CD14-positive monocyte (primary cell): ENCODE results near the gene CHMP4B. TPM values are rescaled to one million over a fixed set of nuclear protein-coding genes. Genes with fewer than 3 reads are reported as not detected.

Source experiments
- DNase-seq, 3 donors: peaks; one replicate each; pipeline ENCODE4 v3.0.0-alpha.2; 2011 to 2022
- H2AFZ ChIP-seq: 2 replicates; pipeline ENCODE4 v1.6.0; 2012; ENCODE audit warnings: mild to moderate bottlenecking, low read depth, low read length, inconsistent platforms; ENCODE audit not compliant: insufficient read depth, poor library complexity, severe bottlenecking
- H3K27ac ChIP-seq, 2 donors: 1 replicate in 1 of 2; 2 replicates in 1 of 2; pipeline ENCODE4 v1.5.1; 2012 to 2013; ENCODE audit warnings: low read length in 2 of 2, control low read depth in 1 of 2, inconsistent platforms in 1 of 2, low read depth in 1 of 2, mild to moderate bottlenecking in 1 of 2
- H3K27me3 ChIP-seq, 2 donors: one replicate each; pipeline versions ENCODE4 v1.6.0 to v1.6.1; 2011 to 2013; ENCODE audit warnings: low read length in 2 of 2; ENCODE audit not compliant: control insufficient read depth in 2 of 2, insufficient read depth in 2 of 2
- H3K36me3 ChIP-seq, 2 donors: replicated peaks in 1 of 2; 1 replicate in 1 of 2; 2 replicates in 1 of 2; pipeline versions ENCODE4 v1.5.1 to v1.6.1; 2012 to 2013; ENCODE audit warnings: low read length in 2 of 2, control low read depth in 1 of 2, inconsistent platforms in 1 of 2, mild to moderate bottlenecking in 1 of 2; ENCODE audit not compliant: insufficient read depth in 2 of 2, control insufficient read depth in 1 of 2
- H3K4me1 ChIP-seq, 2 donors: 1 replicate in 1 of 2; 2 replicates in 1 of 2; pipeline versions ENCODE4 v1.5.1 to v1.6.1; 2012 to 2013; ENCODE audit warnings: low read length in 2 of 2, control low read depth in 1 of 2, inconsistent platforms in 1 of 2, mild to moderate bottlenecking in 1 of 2, moderate library complexity in 1 of 2; ENCODE audit not compliant: insufficient read depth in 2 of 2, control insufficient read depth in 1 of 2
- H3K4me2 ChIP-seq: replicated peaks from 2 replicates; pipeline ENCODE3; 2012; ENCODE audit warnings: low read length, moderate library complexity, mild to moderate bottlenecking; ENCODE audit not compliant: poor library complexity, severe bottlenecking; ENCODE audit errors: extremely low read depth
- H3K4me3 ChIP-seq, 3 experiments: fragments of 200-600 bp in 1 of 3; sonication (generic) in 1 of 3; replicated peaks in 1 of 3; 1 replicate in 2 of 3; 2 replicates in 1 of 3; pipeline ENCODE4 v1.5.1; 2011 to 2013; ENCODE audit warnings: low read length in 3 of 3, mild to moderate bottlenecking in 3 of 3, control low read depth in 2 of 3, low read depth in 2 of 3, inconsistent platforms in 1 of 3, moderate library complexity in 1 of 3
- H3K79me2 ChIP-seq: 2 replicates; pipeline ENCODE4 v1.6.0; 2012; ENCODE audit warnings: mild to moderate bottlenecking, control low read depth, inconsistent platforms, low read length, moderate library complexity; ENCODE audit not compliant: insufficient read depth
- H3K9ac ChIP-seq: 2 replicates; pipeline ENCODE4 v1.6.0; 2017; ENCODE audit warnings: low read length, mild to moderate bottlenecking; ENCODE audit not compliant: insufficient read depth, poor library complexity, severe bottlenecking
- H3K9me3 ChIP-seq, 2 donors: replicated peaks in 1 of 2; 1 replicate in 1 of 2; 2 replicates in 1 of 2; pipeline versions ENCODE4 v1.5.1 to v1.6.1; 2012 to 2013; ENCODE audit warnings: low read length in 2 of 2, control low read depth in 1 of 2; ENCODE audit not compliant: control insufficient read depth in 1 of 2, insufficient read depth in 1 of 2
- H4K20me1 ChIP-seq: 2 replicates; pipeline ENCODE4 v1.6.0; 2012; ENCODE audit warnings: mild to moderate bottlenecking, low read length, control low read depth, moderate library complexity; ENCODE audit not compliant: insufficient read depth
- H3K27ac Mint-ChIP-seq, 7 donors: one replicate each; pipeline ENCODE4 v1.8.0; 2020; ENCODE audit warnings: mild to moderate bottlenecking in 7 of 7, mixed read lengths in 7 of 7, moderate library complexity in 6 of 7, inconsistent platforms in 2 of 7
- H3K27me3 Mint-ChIP-seq, 3 donors: one replicate each; pipeline ENCODE4 v1.8.0; 2021 to 2022; ENCODE audit warnings: low read depth in 3 of 3, mild to moderate bottlenecking in 3 of 3, mixed read lengths in 3 of 3, moderate library complexity in 3 of 3, inconsistent platforms in 1 of 3
- H3K36me3 Mint-ChIP-seq, 2 donors: one replicate each; pipeline ENCODE4 v1.8.0; 2020; ENCODE audit warnings: mixed read lengths in 2 of 2, inconsistent platforms in 1 of 2, mild to moderate bottlenecking in 1 of 2
- H3K4me1 Mint-ChIP-seq: one replicate; pipeline ENCODE4 v1.8.0; 2020; ENCODE audit warnings: mild to moderate bottlenecking, mixed read lengths
- H3K4me3 Mint-ChIP-seq, 2 donors: one replicate each; pipeline ENCODE4 v1.8.0; 2020; ENCODE audit warnings: mild to moderate bottlenecking in 2 of 2, mixed read lengths in 2 of 2, moderate library complexity in 1 of 2
- H3K9me3 Mint-ChIP-seq, 7 donors: one replicate each; pipeline ENCODE4 v1.8.0; 2020 to 2022; ENCODE audit warnings: mixed read lengths in 7 of 7, mild to moderate bottlenecking in 6 of 7, moderate library complexity in 6 of 7, inconsistent platforms in 2 of 7
- CTCF ChIP-seq: fragments of 200-600 bp; IDR thresholded peaks from one replicate; pipeline ENCODE4 v1.8.0; 2022; ENCODE audit warnings: antibody characterized with exemption, mild to moderate bottlenecking
- WGBS: methylation state at CpG from one replicate; pipeline ENCODE4 v1.1.5; 2013; ENCODE audit warnings: missing lambda C conversion rate; ENCODE audit not compliant: insufficient coverage; 5-methylcytosine and 5-hydroxymethylcytosine counted together
- intact Hi-C, 2 donors: fragments of 100-400 bp; cut with micrococcal nuclease; formaldehyde crosslinking; loops; one replicate each; pipeline versions ENCODE4 v1.15.0 to v1.15.1; 2023
- polyA plus RNA-seq, 3 donors: library from polyadenylated mRNA; depleted of rRNA in 1 of 3; unstranded in 2 of 3; stranded (reverse) in 1 of 3; fragments of 300-500 nt in 2 of 3; fragments of >200 nt in 1 of 3; fragmentation: Illumina TruSeq in 2 of 3; gene quantifications; 1 replicate in 2 of 3; 2 replicates in 1 of 3; pipeline ENCODE4 v1.2.3, GENCODE V29; 2012 to 2021

Gene CHMP4B
- polyA plus RNA-seq, 3 donors = 7.1 to 181 (median 10.0) TPM

- no peak for DNase-seq
- Mint-ChIP-seq H3K9me3 (peaks cover 0 to 1% (median 0%) of the 10 kb centered on the region in 7 donors), H3K4me3 (no peak overlapping the region), H3K27ac (peak overlapping the region in 1 of 7 donors; percentile 28), H3K36me3 (peaks cover 12 to 30% of the 10 kb centered on the region in 2 donors), H3K4me1 (peaks cover 49% of the 10 kb centered on the region), H3K27me3 (no peaks in the 10 kb centered on the region)
- H3K79me2 ChIP-seq = no peaks in the 10 kb centered on the region
- H3K4me3 ChIP-seq = no peak overlapping the region
- intact Hi-C loops = no loop called here
- H3K4me2 ChIP-seq = no peak overlapping the region
- H3K9me3 ChIP-seq = no peaks in the 10 kb centered on the region
- no peak overlapping the region for H3K9ac ChIP-seq
- H3K4me1 ChIP-seq = peaks cover 19 to 34% of the 10 kb centered on the region in 2 donors
- H2AFZ ChIP-seq = no peak overlapping the region
- peaks cover 4 to 18% of the 10 kb centered on the region in 2 donors for H3K36me3 ChIP-seq
- no peaks in the 10 kb centered on the region for H3K27me3 ChIP-seq
- H4K20me1 ChIP-seq = no peaks in the 10 kb centered on the region
- no peak overlapping the region for H3K27ac ChIP-seq
- WGBS = 97% methylated on average over 10 of the region's 11 CpGs
- TF ChIP-seq CTCF = no peak
Observed at GRCh38 chr20:33790566-33790965, 20.6 kb upstream of the CHMP4B start.

GRCh38 chr20:33791021-33791420 is 20.1 kb upstream of the CHMP4B start:
- no peaks in the 10 kb centered on the region for H3K9me3 ChIP-seq
- Mint-ChIP-seq H3K27me3 (no peaks in the 10 kb centered on the region), H3K9me3 (peaks cover 0 to 1% (median 0%) of the 10 kb centered on the region in 7 donors), H3K27ac (no peak overlapping the region), H3K4me3 (no peak overlapping the region), H3K4me1 (peaks cover 45% of the 10 kb centered on the region), H3K36me3 (peaks cover 12 to 30% of the 10 kb centered on the region in 2 donors)
- H3K27ac ChIP-seq = no peak overlapping the region
- no peak for DNase-seq
- no peak overlapping the region for H3K4me3 ChIP-seq
- intact Hi-C loops = no loop called here
- no peak overlapping the region for H3K4me2 ChIP-seq
- H3K27me3 ChIP-seq = no peaks in the 10 kb centered on the region
- H3K4me1 ChIP-seq = peaks cover 15 to 29% of the 10 kb centered on the region in 2 donors
- no peaks in the 10 kb centered on the region for H3K79me2 ChIP-seq
- H3K9ac ChIP-seq = no peak overlapping the region
- TF ChIP-seq CTCF = no peak
- 96% methylated on average over 30 of the region's 31 CpGs for WGBS
- H3K36me3 ChIP-seq = peaks cover 4 to 18% of the 10 kb centered on the region in 2 donors
- no peaks in the 10 kb centered on the region for H4K20me1 ChIP-seq
- no peak overlapping the region for H2AFZ ChIP-seq
